A549 (cell line): ENCODE results near the gene FAM72D.
"Not testable (repeated sequence)": the region's sequence is repeated elsewhere in the genome, so short reads cannot be mapped to it uniquely, and the experiment has no call there.

Experiments
- BHLHE40 ChIP-seq: IDR thresholded peaks from 2 replicates; pipeline ENCODE4 v1.6.1; 2012; ENCODE audit warnings: low read depth, low read length, inconsistent platforms
- CEBPB ChIP-seq, 2 experiments: fragments of >200 bp in 1 of 2; sonication (Bioruptor Twin) in 1 of 2; formaldehyde crosslinking in 1 of 2; IDR thresholded peaks; 2 replicates each; pipeline ENCODE4 v1.6.1; 2012 to 2016
- CHD2 ChIP-seq: fragments of 150-350 bp; IDR thresholded peaks from 2 replicates; pipeline ENCODE4 v1.6.1; 2014; ENCODE audit warnings: low read length; ENCODE audit not compliant: partially characterized antibody
- EHMT2 ChIP-seq: fragments of 200-600 bp; sonication (generic); IDR thresholded peaks from 2 replicates; pipeline ENCODE4 v1.6.1; 2016; ENCODE audit warnings: antibody characterized with exemption, low read depth, mild to moderate bottlenecking, moderate library complexity
- EP300 ChIP-seq, 2 experiments: fragments of >200 bp; sonication (Bioruptor Twin); formaldehyde crosslinking; IDR thresholded peaks; 2 replicates in 1 of 2; 3 replicates in 1 of 2; pipeline ENCODE4 v1.6.1; 2016 to 2017
- JUN ChIP-seq, 2 experiments: fragments of >200 bp; sonication (Bioruptor Twin); formaldehyde crosslinking; IDR thresholded peaks; 2 replicates in 1 of 2; 3 replicates in 1 of 2; pipeline ENCODE4 v1.6.1; 2016 to 2017
- MAX ChIP-seq: IDR thresholded peaks from 2 replicates; pipeline ENCODE4 v1.6.1; 2012
- POLR2A ChIP-seq: IDR thresholded peaks from 2 replicates; pipeline ENCODE4 v1.6.1; 2012; ENCODE audit warnings: mild to moderate bottlenecking, low read length
- RFX5 ChIP-seq: fragments of 450-650 bp; IDR thresholded peaks from 2 replicates; pipeline ENCODE4 v1.7.1; 2014; ENCODE audit warnings: antibody characterized with exemption, mild to moderate bottlenecking, moderate library complexity
- ZNF302 ChIP-seq: fragments of 250-450 bp; sonication (Bioruptor Pico); IDR thresholded peaks from 2 replicates; pipeline ENCODE4 v1.9.0; 2021; ENCODE audit warnings: inconsistent platforms, mild to moderate bottlenecking, moderate library complexity
- TF ChIP-seq, protein P1 (sequence below): fragments of >200 bp; sonication (Bioruptor Twin); formaldehyde crosslinking; IDR thresholded peaks from 3 replicates; pipeline ENCODE4 v1.5.1; 2016
- TF ChIP-seq, protein P2 (sequence below): fragments of 200-600 bp; sonication (generic); IDR thresholded peaks from 2 replicates; pipeline ENCODE4 v1.6.1; 2016; ENCODE audit warnings: antibody characterized with exemption, mild to moderate bottlenecking, moderate library complexity

GRCh38 chr1:145095284-145096057 is at the start of gene FAM72D, which contains the start of gene SRGAP2B:
- TF ChIP-seq POLR2A; JUN (IDR thresholded peaks at IDR 0.05); CEBPB (IDR thresholded peaks at IDR 0.05); EP300 (IDR thresholded peaks at IDR 0.05); RFX5; ZNF302; EHMT2; MAX; CHD2; BHLHE40: not testable (repeated sequence)
- TF ChIP-seq, protein P1, sequence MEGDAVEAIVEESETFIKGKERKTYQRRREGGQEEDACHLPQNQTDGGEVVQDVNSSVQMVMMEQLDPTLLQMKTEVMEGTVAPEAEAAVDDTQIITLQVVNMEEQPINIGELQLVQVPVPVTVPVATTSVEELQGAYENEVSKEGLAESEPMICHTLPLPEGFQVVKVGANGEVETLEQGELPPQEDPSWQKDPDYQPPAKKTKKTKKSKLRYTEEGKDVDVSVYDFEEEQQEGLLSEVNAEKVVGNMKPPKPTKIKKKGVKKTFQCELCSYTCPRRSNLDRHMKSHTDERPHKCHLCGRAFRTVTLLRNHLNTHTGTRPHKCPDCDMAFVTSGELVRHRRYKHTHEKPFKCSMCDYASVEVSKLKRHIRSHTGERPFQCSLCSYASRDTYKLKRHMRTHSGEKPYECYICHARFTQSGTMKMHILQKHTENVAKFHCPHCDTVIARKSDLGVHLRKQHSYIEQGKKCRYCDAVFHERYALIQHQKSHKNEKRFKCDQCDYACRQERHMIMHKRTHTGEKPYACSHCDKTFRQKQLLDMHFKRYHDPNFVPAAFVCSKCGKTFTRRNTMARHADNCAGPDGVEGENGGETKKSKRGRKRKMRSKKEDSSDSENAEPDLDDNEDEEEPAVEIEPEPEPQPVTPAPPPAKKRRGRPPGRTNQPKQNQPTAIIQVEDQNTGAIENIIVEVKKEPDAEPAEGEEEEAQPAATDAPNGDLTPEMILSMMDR = not testable (repeated sequence)
- TF ChIP-seq, protein P2, sequence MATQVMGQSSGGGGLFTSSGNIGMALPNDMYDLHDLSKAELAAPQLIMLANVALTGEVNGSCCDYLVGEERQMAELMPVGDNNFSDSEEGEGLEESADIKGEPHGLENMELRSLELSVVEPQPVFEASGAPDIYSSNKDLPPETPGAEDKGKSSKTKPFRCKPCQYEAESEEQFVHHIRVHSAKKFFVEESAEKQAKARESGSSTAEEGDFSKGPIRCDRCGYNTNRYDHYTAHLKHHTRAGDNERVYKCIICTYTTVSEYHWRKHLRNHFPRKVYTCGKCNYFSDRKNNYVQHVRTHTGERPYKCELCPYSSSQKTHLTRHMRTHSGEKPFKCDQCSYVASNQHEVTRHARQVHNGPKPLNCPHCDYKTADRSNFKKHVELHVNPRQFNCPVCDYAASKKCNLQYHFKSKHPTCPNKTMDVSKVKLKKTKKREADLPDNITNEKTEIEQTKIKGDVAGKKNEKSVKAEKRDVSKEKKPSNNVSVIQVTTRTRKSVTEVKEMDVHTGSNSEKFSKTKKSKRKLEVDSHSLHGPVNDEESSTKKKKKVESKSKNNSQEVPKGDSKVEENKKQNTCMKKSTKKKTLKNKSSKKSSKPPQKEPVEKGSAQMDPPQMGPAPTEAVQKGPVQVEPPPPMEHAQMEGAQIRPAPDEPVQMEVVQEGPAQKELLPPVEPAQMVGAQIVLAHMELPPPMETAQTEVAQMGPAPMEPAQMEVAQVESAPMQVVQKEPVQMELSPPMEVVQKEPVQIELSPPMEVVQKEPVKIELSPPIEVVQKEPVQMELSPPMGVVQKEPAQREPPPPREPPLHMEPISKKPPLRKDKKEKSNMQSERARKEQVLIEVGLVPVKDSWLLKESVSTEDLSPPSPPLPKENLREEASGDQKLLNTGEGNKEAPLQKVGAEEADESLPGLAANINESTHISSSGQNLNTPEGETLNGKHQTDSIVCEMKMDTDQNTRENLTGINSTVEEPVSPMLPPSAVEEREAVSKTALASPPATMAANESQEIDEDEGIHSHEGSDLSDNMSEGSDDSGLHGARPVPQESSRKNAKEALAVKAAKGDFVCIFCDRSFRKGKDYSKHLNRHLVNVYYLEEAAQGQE = not testable (repeated sequence)
